Activated CD4-positive, alpha-beta memory T cell treated with anti-CD3 and anti-CD28 coated beads, Interleukin-2, amount 10 ng/mL, durations not matched to agents 7 days and 5 days (primary cell): Measurements from ENCODE around the gene C14orf39. TPM values are rescaled to one million over a fixed set of nuclear protein-coding genes. Genes with fewer than 3 reads are reported as not detected.
"Not testable (repeated sequence)": the region's sequence is repeated elsewhere in the genome, so short reads cannot be mapped to it uniquely, and the experiment has no call there.

Experiments
- CTCF ChIA-PET: fragments of 350-600 bp; sonication (Branson Sonifier 250); formaldehyde crosslinking; loops from one replicate; lab custom pipeline; 2021; ENCODE audit warnings: antibody characterized with exemption, inconsistent platforms; lab: Charles Lee
- POLR2A ChIA-PET: fragments of 350-600 bp; sonication (Branson Sonifier 250); formaldehyde crosslinking; loops from one replicate; lab custom pipeline; 2021; ENCODE audit warnings: antibody characterized with exemption; lab: Charles Lee
- DNase-seq: peaks from one replicate; pipeline ENCODE4 v3.0.0-alpha.2; 2020
- H3K27ac Mint-ChIP-seq: one replicate; pipeline ENCODE4 v1.8.0; 2021; ENCODE audit warnings: mild to moderate bottlenecking, mixed read lengths
- H3K27me3 Mint-ChIP-seq: one replicate; pipeline ENCODE4 v1.8.0; 2021; ENCODE audit warnings: mixed read lengths
- H3K36me3 Mint-ChIP-seq: one replicate; pipeline ENCODE4 v1.8.0; 2021; ENCODE audit warnings: low read depth, mixed read lengths
- H3K4me1 Mint-ChIP-seq: one replicate; pipeline ENCODE4 v1.8.0; 2021; ENCODE audit warnings: mixed read lengths
- H3K4me3 Mint-ChIP-seq: one replicate; pipeline ENCODE4 v1.8.0; 2021; ENCODE audit warnings: mild to moderate bottlenecking, mixed read lengths
- H3K9me3 Mint-ChIP-seq: one replicate; pipeline ENCODE4 v1.8.0; 2021; ENCODE audit warnings: mixed read lengths
- total RNA-seq, 2 experiments: library from RNA; stranded (reverse); gene quantifications; one replicate each; pipeline ENCODE4 v1.2.3, GENCODE V29; 2021

Gene C14orf39
- total RNA-seq, 2 experiments from 2014 or later = not detected

- ChIA-PET POLR2A (no interaction called here), CTCF (no interaction called here)
- H3K9me3 Mint-ChIP-seq = no peaks in the 10 kb centered on the region
- H3K4me3 Mint-ChIP-seq = no peak overlapping the region
- no peak overlapping the region for H3K27ac Mint-ChIP-seq
- no peak for DNase-seq
- no peaks in the 10 kb centered on the region for H3K36me3 Mint-ChIP-seq
- peaks cover 9% of the 10 kb centered on the region for H3K27me3 Mint-ChIP-seq
- no peaks in the 10 kb centered on the region for H3K4me1 Mint-ChIP-seq
Measured at GRCh38 chr14:60455875-60456274, 30.0 kb downstream of the C14orf39 start.

DNA sequence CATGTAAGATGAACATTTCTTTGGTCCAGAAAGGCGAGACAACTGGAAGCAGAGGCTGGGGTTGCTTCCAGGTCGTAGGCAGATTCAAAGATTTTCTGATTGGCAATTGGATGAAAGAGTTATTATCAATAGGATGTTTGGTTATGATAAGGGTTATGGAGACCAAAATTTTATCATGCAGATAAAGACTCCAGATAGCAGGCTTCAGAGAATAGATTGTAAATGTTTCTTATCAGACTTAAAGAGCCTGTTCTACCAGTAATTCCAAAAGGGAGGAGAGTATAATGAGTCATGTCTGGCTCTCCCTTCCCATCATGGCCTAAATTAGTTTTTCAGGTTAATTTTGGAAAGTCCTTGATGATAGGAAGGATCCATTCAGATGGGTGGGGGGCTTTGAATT lies 55.6 kb downstream of the C14orf39 start:
- POLR2A ChIA-PET = no interaction called here
- no peaks in the 10 kb centered on the region for H3K36me3 Mint-ChIP-seq
- no peak overlapping the region for H3K27ac Mint-ChIP-seq
- H3K4me3 Mint-ChIP-seq = no peak overlapping the region
- no peaks in the 10 kb centered on the region for H3K9me3 Mint-ChIP-seq
- DNase-seq = no peak
- H3K27me3 Mint-ChIP-seq = peaks cover 1% of the 10 kb centered on the region
- CTCF ChIA-PET = no interaction called here
- H3K4me1 Mint-ChIP-seq = no peaks in the 10 kb centered on the region

DNA sequence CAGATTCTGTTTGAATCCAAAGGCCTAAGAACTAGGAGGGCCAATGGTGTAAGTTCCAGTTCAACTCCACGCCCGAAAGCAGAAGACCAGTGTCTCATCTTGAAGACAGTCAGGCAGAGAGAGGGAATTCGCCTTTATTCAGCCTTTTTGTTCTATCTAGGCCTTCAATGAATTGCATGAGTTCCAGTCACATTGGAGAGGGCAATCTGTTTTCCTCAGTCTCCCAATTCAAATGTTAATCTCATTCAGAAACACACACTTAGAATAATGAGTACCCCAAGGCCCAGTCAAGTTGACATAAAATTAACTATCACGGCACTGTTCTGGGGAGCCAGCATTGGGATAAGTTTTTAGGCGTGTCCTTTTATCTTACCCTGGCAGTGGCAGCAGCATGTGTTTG lies 65.8 kb downstream of the C14orf39 start:
- DNase-seq = no peak
- H3K27ac Mint-ChIP-seq = no peak overlapping the region
- CTCF ChIA-PET = no interaction called here
- H3K9me3 Mint-ChIP-seq = no peaks in the 10 kb centered on the region
- H3K27me3 Mint-ChIP-seq = peaks cover 2% of the 10 kb centered on the region
- no peaks in the 10 kb centered on the region for H3K36me3 Mint-ChIP-seq
- POLR2A ChIA-PET = no interaction called here
- H3K4me3 Mint-ChIP-seq = no peak overlapping the region
- H3K4me1 Mint-ChIP-seq = no peaks in the 10 kb centered on the region

DNA sequence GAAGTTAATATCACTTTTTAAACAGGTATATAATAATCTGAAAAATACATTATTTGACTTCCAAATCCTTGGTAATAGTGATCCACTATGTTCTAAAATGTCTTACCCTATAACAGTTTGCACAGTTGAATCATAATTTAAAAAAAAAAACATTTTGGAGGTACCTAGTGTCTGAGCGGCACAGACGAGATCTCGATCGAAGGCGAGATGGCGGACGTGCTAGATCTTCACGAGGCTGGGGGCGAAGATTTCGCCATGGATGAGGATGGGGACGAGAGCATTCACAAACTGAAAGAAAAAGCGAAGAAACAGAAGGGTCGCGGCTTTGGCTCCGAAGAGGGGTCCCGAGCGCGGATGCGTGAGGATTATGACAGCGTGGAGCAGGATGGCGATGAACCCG lies 88.3 kb downstream of the C14orf39 start:
- H3K4me1 Mint-ChIP-seq, DNase-seq, H3K4me3 Mint-ChIP-seq, H3K9me3 Mint-ChIP-seq, H3K36me3 Mint-ChIP-seq, POLR2A ChIA-PET, CTCF ChIA-PET, H3K27ac Mint-ChIP-seq, H3K27me3 Mint-ChIP-seq: not testable (repeated sequence)

GRCh38 chr14:60396718-60397343 lies 89.0 kb downstream of the C14orf39 start:
- H3K9me3 Mint-ChIP-seq = no peaks in the 10 kb centered on the region
- no peak overlapping the region for H3K27ac Mint-ChIP-seq
- peaks cover 6% of the 10 kb centered on the region for H3K27me3 Mint-ChIP-seq
- no peaks in the 10 kb centered on the region for H3K4me1 Mint-ChIP-seq
- no peak overlapping the region for H3K4me3 Mint-ChIP-seq
- CTCF ChIA-PET = no interaction called here
- no peaks in the 10 kb centered on the region for H3K36me3 Mint-ChIP-seq
- POLR2A ChIA-PET = no interaction called here
- no peak for DNase-seq

Other genes starting within 250 kb of the C14orf39 start
- 10 to 100 TPM; 54.5 to 55.2 TPM for gene PPM1A, start 236.8 kb downstream of the C14orf39 start, total RNA-seq
- gene SIX6, start 23.1 kb upstream of the C14orf39 start, total RNA-seq = not detected
- 1 to 10 TPM; 1.3 to 1.4 TPM for gene SIX1, start 163.4 kb upstream of the C14orf39 start, total RNA-seq
- under 1 TPM; 0.80 to 0.96 TPM for gene SIX4, start 238.3 kb upstream of the C14orf39 start, total RNA-seq
- gene MNAT1, start 248.7 kb upstream of the C14orf39 start, total RNA-seq = 10 to 100 TPM; 37.0 to 40.4 TPM